NAMALWA (cell line): ENCODE data around the gene GJA1.

Experiments
- DNase-seq: peaks from one replicate; pipeline ENCODE4 v3.0.0-alpha.2; 2015; ENCODE audit warnings: low spot score

Gene GJA1

GRCh38 chr6:121482751-121483150 lies 47.3 kb downstream of the GJA1 start:
- DNase-seq = no peak

GRCh38 chr6:121485359-121485811 lies 49.9 kb downstream of the GJA1 start:
- DNase-seq = no peak

- DNase-seq = no peak
Measured at GRCh38 chr6:121491576-121491975, 56.1 kb downstream of the GJA1 start.

GRCh38 chr6:121492536-121492935 lies 57.1 kb downstream of the GJA1 start:
- no peak for DNase-seq

- DNase-seq = no peak
Measured at GRCh38 chr6:121497970-121498375, 62.5 kb downstream of the GJA1 start.

- no peak for DNase-seq
Measured at GRCh38 chr6:121498481-121499276, 63.2 kb downstream of the GJA1 start.
